Fibroblast of lung (primary cell): ENCODE measurements around the gene HIPK2. TPM values are rescaled to one million over a fixed set of nuclear protein-coding genes. Genes with fewer than 3 reads are reported as not detected.

Source experiments
- DNase-seq, 2 donors: peaks; one replicate each; pipeline versions ENCODE4 v3.0.0 to v3.0.0-alpha.2; 2010; ENCODE audit warnings: low read depth in 2 of 2
- H2AFZ ChIP-seq: 2 replicates; pipeline ENCODE4 v1.5.1; 2012; ENCODE audit warnings: low read length, control low read depth, inconsistent platforms
- H3K27ac ChIP-seq: 2 replicates; pipeline ENCODE4 v1.5.1; 2011; ENCODE audit warnings: low read length, control low read depth; ENCODE audit not compliant: insufficient read depth
- H3K27me3 ChIP-seq: 2 replicates; pipeline ENCODE4 v1.5.1; 2011; ENCODE audit warnings: mild to moderate bottlenecking, low read length; ENCODE audit not compliant: control insufficient read depth, insufficient read depth
- H3K36me3 ChIP-seq: 2 replicates; pipeline ENCODE4 v1.5.1; 2011; ENCODE audit warnings: low read length; ENCODE audit not compliant: control insufficient read depth, insufficient read depth
- H3K4me1 ChIP-seq: 2 replicates; pipeline ENCODE4 v1.5.1; 2011; ENCODE audit warnings: low read length; ENCODE audit not compliant: control insufficient read depth, insufficient read depth; ENCODE audit errors: extremely low read depth
- H3K4me2 ChIP-seq: 2 replicates; pipeline ENCODE4 v1.5.1; 2011; ENCODE audit warnings: low read length, control low read depth; ENCODE audit not compliant: insufficient read depth; ENCODE audit errors: extremely low read depth
- H3K4me3 ChIP-seq, 4 experiments: fragments of 200-600 bp in 1 of 4; sonication (generic) in 1 of 4; replicated peaks in 1 of 4; 2 replicates each; pipeline ENCODE4 v1.5.1; 2011 to 2016; ENCODE audit warnings: low read length in 4 of 4, low read depth in 3 of 4, mild to moderate bottlenecking in 3 of 4, control low read depth in 2 of 4, inconsistent platforms in 1 of 4, mixed read lengths in 1 of 4; ENCODE audit not compliant: insufficient read depth in 1 of 4; ENCODE audit errors: control extremely low read depth in 1 of 4
- H3K79me2 ChIP-seq: 2 replicates; pipeline ENCODE4 v1.5.1; 2012; ENCODE audit warnings: mild to moderate bottlenecking, low read length, inconsistent platforms; ENCODE audit not compliant: control insufficient read depth, insufficient read depth
- H3K9ac ChIP-seq: 2 replicates; pipeline ENCODE4 v1.5.1; 2011; ENCODE audit warnings: mild to moderate bottlenecking, low read length, control low read depth; ENCODE audit not compliant: insufficient read depth
- H3K9me3 ChIP-seq: 2 replicates; pipeline ENCODE4 v1.5.1; 2012; ENCODE audit warnings: low read depth, low read length; ENCODE audit not compliant: control insufficient read depth, insufficient read depth
- H4K20me1 ChIP-seq: 2 replicates; pipeline ENCODE4 v1.5.1; 2011; ENCODE audit warnings: low read length; ENCODE audit not compliant: control insufficient read depth, insufficient read depth; ENCODE audit errors: extremely low read depth
- CTCF ChIP-seq, 2 donors: IDR thresholded peaks in 1 of 2; conservative IDR thresholded peaks in 1 of 2; 1 replicate in 1 of 2; 2 replicates in 1 of 2; pipeline ENCODE4 v1.5.1; 2011 to 2012; ENCODE audit warnings: low read length in 2 of 2, control low read depth in 1 of 2, inconsistent platforms in 1 of 2, low read depth in 1 of 2, mild to moderate bottlenecking in 1 of 2
- EZH2 ChIP-seq: IDR thresholded peaks from 2 replicates; pipeline ENCODE4 v1.5.1; 2012; ENCODE audit warnings: low read length, control low read depth, mild to moderate bottlenecking; ENCODE audit errors: missing control alignments
- polyA plus RNA-seq, 2 donors: library from polyadenylated mRNA; depleted of rRNA in 1 of 2; stranded (reverse) in 1 of 2; unstranded in 1 of 2; fragments of >200 nt; gene quantifications; 2 replicates each; pipeline ENCODE4 v1.2.1, GENCODE V29; 2011 to 2012; ENCODE audit warnings: missing spikeins in 1 of 2
- total RNA-seq: library from RNA; depleted of rRNA; stranded (reverse); fragments of >200 nt; gene quantifications from 2 replicates; pipeline ENCODE4 v1.2.1, GENCODE V29; 2014

Gene HIPK2
- total and polyA plus RNA-seq, 2 donors (not counting 1 experiment from before 2014, with no cell fraction given): 10.1 to 11.1 TPM

- H4K20me1 ChIP-seq: no peaks in the 10 kb centered on the region
Observed at GRCh38 chr7:139681812-139682135, 96.0 kb downstream of the HIPK2 start.

GRCh38 chr7:139681463-139681755, 96.4 kb downstream of the HIPK2 start:
- Histone ChIP-seq H2AFZ (no peak overlapping the region), H3K36me3 (no peaks in the 10 kb centered on the region), H3K27ac (peak overlapping the region; percentile 94), H3K4me2 (peak overlapping the region; percentile 6), H4K20me1 (no peaks in the 10 kb centered on the region), H3K9ac (no peak overlapping the region), H3K9me3 (no peaks in the 10 kb centered on the region), H3K4me3 (no peak overlapping the region), H3K79me2 (no peaks in the 10 kb centered on the region), H3K4me1 (peaks cover 42% of the 10 kb centered on the region), H3K27me3 (no peaks in the 10 kb centered on the region)
- TF ChIP-seq CTCF (conservative IDR thresholded peaks at IDR 0.05 in 1 of 2, IDR thresholded peaks at IDR 0.05 in 1 of 2; ENCODE audit: low read depth in 1 of 2, low read length in 2 of 2) (no peak), EZH2 (no peak)
- DNase-seq: no peak

More at GRCh38 chr7:139681812-139682135, 96.0 kb downstream of the HIPK2 start:
- TF ChIP-seq EZH2 (no peak), CTCF (conservative IDR thresholded peaks at IDR 0.05 in 1 of 2, IDR thresholded peaks at IDR 0.05 in 1 of 2; ENCODE audit: low read depth in 1 of 2, low read length in 2 of 2) (no peak)
- no peak overlapping the region for H2AFZ ChIP-seq
- H3K27me3 ChIP-seq: no peaks in the 10 kb centered on the region
- peaks cover 42% of the 10 kb centered on the region for H3K4me1 ChIP-seq
- H3K27ac ChIP-seq: peak overlapping the region; percentile 94
- DNase-seq: no peak
- no peaks in the 10 kb centered on the region for H3K79me2 ChIP-seq
- peak overlapping the region; percentile 25 for H3K4me2 ChIP-seq
- H3K4me3 ChIP-seq: no peak overlapping the region
- no peak overlapping the region for H3K9ac ChIP-seq
- no peaks in the 10 kb centered on the region for H3K36me3 ChIP-seq
- H3K9me3 ChIP-seq: no peaks in the 10 kb centered on the region

GRCh38 chr7:139680676-139681462, 96.9 kb downstream of the HIPK2 start:
- no peaks in the 10 kb centered on the region for H4K20me1 ChIP-seq
- H3K36me3 ChIP-seq: no peaks in the 10 kb centered on the region
- no peaks in the 10 kb centered on the region for H3K9me3 ChIP-seq
- H3K27ac ChIP-seq: peak overlapping the region; percentile 94
- H3K4me3 ChIP-seq: no peak overlapping the region
- DNase-seq: peak; percentile 94 to 99
- peaks cover 43% of the 10 kb centered on the region for H3K4me1 ChIP-seq
- peak overlapping the region; percentile 3 for H3K9ac ChIP-seq
- TF ChIP-seq EZH2 (no peak), CTCF (conservative IDR thresholded peaks at IDR 0.05 in 1 of 2, IDR thresholded peaks at IDR 0.05 in 1 of 2; ENCODE audit: low read depth in 1 of 2, low read length in 2 of 2) (no peak)
- no peak overlapping the region for H2AFZ ChIP-seq
- peak overlapping the region; percentile 60 for H3K4me2 ChIP-seq
- peaks cover 3% of the 10 kb centered on the region for H3K79me2 ChIP-seq
- no peaks in the 10 kb centered on the region for H3K27me3 ChIP-seq
